Tibial nerve (tissue), 4 donors: ENCODE measurements around the gene CORO1C.

Experiments used
- CTCF ChIP-seq, 5 experiments: fragments of 200-600 bp in 3 of 5; fragments of 450-650 bp in 2 of 5; sonication (generic) in 3 of 5; IDR thresholded peaks; one replicate each; pipeline ENCODE4 v1.5.1; 2016 to 2019; ENCODE audit warnings: antibody characterized with exemption in 5 of 5, mild to moderate bottlenecking in 3 of 5, moderate library complexity in 2 of 5
- EP300 ChIP-seq, 2 donors: sonication (generic); formaldehyde crosslinking; IDR thresholded peaks; one replicate each; pipeline ENCODE4 v1.6.1; 2017; ENCODE audit warnings: antibody characterized with exemption in 2 of 2, mild to moderate bottlenecking in 1 of 2
- POLR2A ChIP-seq, 2 donors: fragments of 450-650 bp; IDR thresholded peaks; one replicate each; pipeline ENCODE4 v1.6.1; 2017; ENCODE audit warnings: antibody characterized with exemption in 2 of 2, mild to moderate bottlenecking in 2 of 2, moderate library complexity in 2 of 2

- no peak for TF ChIP-seq CTCF (IDR thresholded peaks at IDR 0.05)
- TF ChIP-seq POLR2A (IDR thresholded peaks at IDR 0.05) = no peak
- peak in 1 of 2 donors; percentile 31 for TF ChIP-seq EP300 (IDR thresholded peaks at IDR 0.05)
Measured at GRCh38 chr12:108696111-108696995, 35.0 kb downstream of the CORO1C start.
